Gastroesophageal sphincter (tissue), 3 donors: Measurements from ENCODE around the gene EGFR.

Experiments
- CTCF ChIP-seq, 4 experiments: fragments of 200-600 bp in 2 of 4; fragments of 450-650 bp in 2 of 4; sonication (generic) in 1 of 4; IDR thresholded peaks; one replicate each; pipeline ENCODE4 v1.5.1; 2017 to 2019; ENCODE audit warnings: antibody characterized with exemption in 4 of 4, mild to moderate bottlenecking in 2 of 4, moderate library complexity in 2 of 4
- EP300 ChIP-seq: sonication (generic); formaldehyde crosslinking; IDR thresholded peaks from one replicate; pipeline ENCODE4 v1.6.1; 2017; ENCODE audit warnings: antibody characterized with exemption, mild to moderate bottlenecking
- POLR2A ChIP-seq, 2 donors: fragments of 450-650 bp; IDR thresholded peaks; one replicate each; pipeline ENCODE4 v1.6.1; 2017; ENCODE audit warnings: antibody characterized with exemption in 2 of 2, mild to moderate bottlenecking in 2 of 2, moderate library complexity in 1 of 2
- POLR2AphosphoS5 ChIP-seq: sonication (generic); formaldehyde crosslinking; IDR thresholded peaks from one replicate; pipeline ENCODE4 v1.6.1; 2017; ENCODE audit warnings: antibody characterized with exemption

- TF ChIP-seq POLR2AphosphoS5 (no peak), POLR2A (IDR thresholded peaks at IDR 0.05) (no peak), CTCF (IDR thresholded peaks at IDR 0.05) (no peak), EP300 (no peak)
Measured at GRCh38 chr7:55233001-55233400, 214.2 kb downstream of the EGFR start.
